NCI-H1694 (cell line): ENCODE data around the gene MAGOH.
"Not testable (repeated sequence)": the region's sequence is repeated elsewhere in the genome, so short reads cannot be mapped to it uniquely, and the experiment has no call there.

Experiments
- DNase-seq: peaks from one replicate; lab custom pipeline; 2025; lab: John Stamatoyannopoulos, UW

The MAGOH gene

GRCh38 chr1:53220171-53220961, 18.0 kb downstream of the MAGOH start, which contains the start of gene CZIB:
Gene CZIB, minus strand, starts transcription at chr1:53220634. Its CDS starts 59 bp downstream, at chr1:53220575.
- peak; percentile 88 for DNase-seq

GRCh38 chr1:53219711-53220110, 18.6 kb downstream of the MAGOH start:
- no peak for DNase-seq

- no peak for DNase-seq
These were observed 20.1 kb downstream of the MAGOH start for GRCh38 chr1:53218201-53218600.

GRCh38 chr1:53214376-53214940, 23.9 kb downstream of the MAGOH start:
- no peak for DNase-seq

GRCh38 chr1:53210954-53211353, 27.4 kb downstream of the MAGOH start:
- DNase-seq: no peak

GRCh38 chr1:53210352-53210751, 28.0 kb downstream of the MAGOH start:
- no peak for DNase-seq

GRCh38 chr1:53207726-53208125, 30.6 kb downstream of the MAGOH start:
- DNase-seq: no peak

GRCh38 chr1:53206735-53207379, 31.5 kb downstream of the MAGOH start:
- no peak for DNase-seq

GRCh38 chr1:53206083-53206685, 32.1 kb downstream of the MAGOH start:
- DNase-seq: peak; percentile 15

GRCh38 chr1:53205496-53205895, 32.8 kb downstream of the MAGOH start:
- DNase-seq: not testable (repeated sequence)

GRCh38 chr1:53203466-53203865, 34.9 kb downstream of the MAGOH start:
- no peak for DNase-seq

- no peak for DNase-seq
These were observed 40.1 kb downstream of the MAGOH start for GRCh38 chr1:53198241-53198651.

GRCh38 chr1:53197291-53198200, 40.8 kb downstream of the MAGOH start:
- DNase-seq: no peak

- peak; percentile 80 for DNase-seq
These were observed 41.6 kb downstream of the MAGOH start, which contains the start of gene CPT2 for GRCh38 chr1:53196485-53197290. Gene CPT2, plus strand, starts transcription at chr1:53196824. Its CDS starts 120 bp downstream, at chr1:53196944.

- DNase-seq: no peak
These were observed 42.3 kb downstream of the MAGOH start for GRCh38 chr1:53196017-53196484.

GRCh38 chr1:53195246-53196016, 42.9 kb downstream of the MAGOH start:
- no peak for DNase-seq

GRCh38 chr1:53190210-53190611, 48.1 kb downstream of the MAGOH start:
- no peak for DNase-seq

- no peak for DNase-seq
These were observed 49.3 kb downstream of the MAGOH start for GRCh38 chr1:53189061-53189460.

- DNase-seq: no peak
These were observed 50.2 kb downstream of the MAGOH start for GRCh38 chr1:53188099-53188498.

GRCh38 chr1:53187401-53187800, 50.9 kb downstream of the MAGOH start:
- no peak for DNase-seq
